ENCODE measurements around the gene DNAJC6.

Gene DNAJC6

GRCh38 chr1:65346190-65346589, 36.8 kb downstream of the DNAJC6 start:
- Histone ChIP-seq H3K27ac (no peak overlapping the region), H3K4me3 (no peak overlapping the region), H3K9ac (ENCODE audit: insufficient read length) (no peak overlapping the region), H3K36me3 (ENCODE audit: insufficient read depth, low read length) (no peaks in the 10 kb centered on the region), H3K9me3 (ENCODE audit: low read depth, low read length) (no peaks in the 10 kb centered on the region)
- no peak for DNase-seq (ENCODE audit: low read depth, low spot score)
- TF ChIP-seq FOXP2 (optimal IDR thresholded peaks at IDR 0.05; ENCODE audit: control extremely low read depth, extremely low read length, insufficient read depth) (no peak), EZH2 (IDR thresholded peaks at IDR 0.05) (no peak), POLR2AphosphoS5 (IDR thresholded peaks at IDR 0.05; ENCODE audit: borderline replicate concordance, low read depth, low read length) (no peak)

GRCh38 chr1:65355031-65355712, 45.8 kb downstream of the DNAJC6 start:
- Histone ChIP-seq H3K9ac (ENCODE audit: insufficient read length) (no peak overlapping the region), H3K4me3 (no peak overlapping the region), H3K36me3 (ENCODE audit: insufficient read depth, low read length) (no peaks in the 10 kb centered on the region), H3K27ac (no peak overlapping the region), H3K9me3 (ENCODE audit: low read depth, low read length) (no peaks in the 10 kb centered on the region)
- no peak for DNase-seq (ENCODE audit: low read depth, low spot score)
- TF ChIP-seq EZH2 (IDR thresholded peaks at IDR 0.05): no peak
- no peak for TF ChIP-seq FOXP2 (optimal IDR thresholded peaks at IDR 0.05; ENCODE audit: control extremely low read depth, extremely low read length, insufficient read depth)
- no peak for TF ChIP-seq POLR2AphosphoS5 (IDR thresholded peaks at IDR 0.05; ENCODE audit: borderline replicate concordance, low read depth, low read length)

GRCh38 chr1:65357291-65357960, 48.1 kb downstream of the DNAJC6 start:
- no peak for TF ChIP-seq POLR2AphosphoS5 (IDR thresholded peaks at IDR 0.05; ENCODE audit: borderline replicate concordance, low read depth, low read length)
- TF ChIP-seq EZH2 (IDR thresholded peaks at IDR 0.05): no peak
- no peak for TF ChIP-seq FOXP2 (optimal IDR thresholded peaks at IDR 0.05; ENCODE audit: control extremely low read depth, extremely low read length, insufficient read depth)
- Histone ChIP-seq H3K9ac (ENCODE audit: insufficient read length) (no peak overlapping the region), H3K4me3 (no peak overlapping the region), H3K9me3 (ENCODE audit: low read depth, low read length) (no peaks in the 10 kb centered on the region), H3K27ac (no peak overlapping the region), H3K36me3 (ENCODE audit: insufficient read depth, low read length) (no peaks in the 10 kb centered on the region)
- DNase-seq (ENCODE audit: low read depth, low spot score): no peak

GRCh38 chr1:65359888-65360287, 50.5 kb downstream of the DNAJC6 start:
- no peak for DNase-seq (ENCODE audit: low read depth, low spot score)
- Histone ChIP-seq H3K4me3 (no peak overlapping the region), H3K36me3 (ENCODE audit: insufficient read depth, low read length) (no peaks in the 10 kb centered on the region), H3K9me3 (ENCODE audit: low read depth, low read length) (no peaks in the 10 kb centered on the region), H3K9ac (ENCODE audit: insufficient read length) (no peak overlapping the region), H3K27ac (no peak overlapping the region)
- TF ChIP-seq FOXP2 (optimal IDR thresholded peaks at IDR 0.05; ENCODE audit: control extremely low read depth, extremely low read length, insufficient read depth): no peak
- no peak for TF ChIP-seq POLR2AphosphoS5 (IDR thresholded peaks at IDR 0.05; ENCODE audit: borderline replicate concordance, low read depth, low read length)
- no peak for TF ChIP-seq EZH2 (IDR thresholded peaks at IDR 0.05)

GRCh38 chr1:65360648-65361047, 51.3 kb downstream of the DNAJC6 start:
- DNase-seq (ENCODE audit: low read depth, low spot score): no peak
- H3K9me3 ChIP-seq (ENCODE audit: low read depth, low read length): no peaks in the 10 kb centered on the region
- no peak overlapping the region for H3K9ac ChIP-seq (ENCODE audit: insufficient read length)
- no peak for TF ChIP-seq FOXP2 (optimal IDR thresholded peaks at IDR 0.05; ENCODE audit: control extremely low read depth, extremely low read length, insufficient read depth)
- no peak for TF ChIP-seq EZH2 (IDR thresholded peaks at IDR 0.05)
- no peak for TF ChIP-seq POLR2AphosphoS5 (IDR thresholded peaks at IDR 0.05; ENCODE audit: borderline replicate concordance, low read depth, low read length)
- H3K27ac ChIP-seq: no peak overlapping the region
- no peak overlapping the region for H3K4me3 ChIP-seq
- no peaks in the 10 kb centered on the region for H3K36me3 ChIP-seq (ENCODE audit: insufficient read depth, low read length)

GRCh38 chr1:65362545-65362944, 53.2 kb downstream of the DNAJC6 start:
- no peak for TF ChIP-seq FOXP2 (optimal IDR thresholded peaks at IDR 0.05; ENCODE audit: control extremely low read depth, extremely low read length, insufficient read depth)
- TF ChIP-seq POLR2AphosphoS5 (IDR thresholded peaks at IDR 0.05; ENCODE audit: borderline replicate concordance, low read depth, low read length): no peak
- no peak for TF ChIP-seq EZH2 (IDR thresholded peaks at IDR 0.05)
- no peak overlapping the region for H3K27ac ChIP-seq
- H3K9me3 ChIP-seq (ENCODE audit: low read depth, low read length): no peaks in the 10 kb centered on the region
- H3K36me3 ChIP-seq (ENCODE audit: insufficient read depth, low read length): no peaks in the 10 kb centered on the region
- H3K4me3 ChIP-seq: no peak overlapping the region
- H3K9ac ChIP-seq (ENCODE audit: insufficient read length): no peak overlapping the region
- no peak for DNase-seq (ENCODE audit: low read depth, low spot score)

- no peak overlapping the region for H3K9ac ChIP-seq (ENCODE audit: insufficient read length)
- H3K9me3 ChIP-seq (ENCODE audit: low read depth, low read length): no peaks in the 10 kb centered on the region
- H3K36me3 ChIP-seq (ENCODE audit: insufficient read depth, low read length): no peaks in the 10 kb centered on the region
- TF ChIP-seq EZH2 (IDR thresholded peaks at IDR 0.05): no peak
- no peak for TF ChIP-seq FOXP2 (optimal IDR thresholded peaks at IDR 0.05; ENCODE audit: control extremely low read depth, extremely low read length, insufficient read depth)
- no peak for TF ChIP-seq POLR2AphosphoS5 (IDR thresholded peaks at IDR 0.05; ENCODE audit: borderline replicate concordance, low read depth, low read length)
- no peak overlapping the region for H3K27ac ChIP-seq
- no peak for DNase-seq (ENCODE audit: low read depth, low spot score)
- no peak overlapping the region for H3K4me3 ChIP-seq
Measured at GRCh38 chr1:65363484-65363883, 54.1 kb downstream of the DNAJC6 start.

GRCh38 chr1:65368403-65368802, 59.1 kb downstream of the DNAJC6 start:
- Histone ChIP-seq H3K36me3 (ENCODE audit: insufficient read depth, low read length) (no peaks in the 10 kb centered on the region; the same call in 1 of the 2 replicates), H3K9ac (ENCODE audit: insufficient read length) (no peak overlapping the region), H3K9me3 (ENCODE audit: low read depth, low read length) (no peaks in the 10 kb centered on the region), H3K4me3 (no peak overlapping the region), H3K27ac (no peak overlapping the region)
- no peak for DNase-seq (ENCODE audit: low read depth, low spot score)
- TF ChIP-seq POLR2AphosphoS5 (IDR thresholded peaks at IDR 0.05; ENCODE audit: borderline replicate concordance, low read depth, low read length): no peak
- TF ChIP-seq EZH2 (IDR thresholded peaks at IDR 0.05): no peak
- TF ChIP-seq FOXP2 (optimal IDR thresholded peaks at IDR 0.05; ENCODE audit: control extremely low read depth, extremely low read length, insufficient read depth): no peak
